ENCODE measurements around the gene TSC22D2.

DNA sequence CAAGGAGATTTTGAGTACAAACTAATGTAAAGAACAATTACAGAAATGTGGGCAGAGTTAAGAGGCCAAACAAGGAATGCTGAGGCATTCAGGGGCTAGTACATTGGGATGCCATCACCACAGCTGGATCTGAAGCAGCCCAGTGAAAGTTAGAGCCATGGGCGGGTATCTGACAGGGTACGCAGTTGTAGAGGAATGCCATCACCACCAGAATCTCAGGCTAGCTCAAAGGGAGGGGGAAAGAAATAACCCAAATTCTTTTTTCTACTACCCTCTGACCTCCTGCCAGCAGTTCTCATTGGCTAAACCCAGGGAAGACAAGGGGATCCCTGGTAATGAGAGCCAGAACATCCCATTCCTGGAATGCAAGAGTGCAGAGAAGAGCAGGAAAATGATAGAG, 9.0 kb upstream of the TSC22D2 start:
- TF ChIP-seq POLR2A (IDR thresholded peaks at IDR 0.05) = no peak
- TF ChIP-seq, protein P1, sequence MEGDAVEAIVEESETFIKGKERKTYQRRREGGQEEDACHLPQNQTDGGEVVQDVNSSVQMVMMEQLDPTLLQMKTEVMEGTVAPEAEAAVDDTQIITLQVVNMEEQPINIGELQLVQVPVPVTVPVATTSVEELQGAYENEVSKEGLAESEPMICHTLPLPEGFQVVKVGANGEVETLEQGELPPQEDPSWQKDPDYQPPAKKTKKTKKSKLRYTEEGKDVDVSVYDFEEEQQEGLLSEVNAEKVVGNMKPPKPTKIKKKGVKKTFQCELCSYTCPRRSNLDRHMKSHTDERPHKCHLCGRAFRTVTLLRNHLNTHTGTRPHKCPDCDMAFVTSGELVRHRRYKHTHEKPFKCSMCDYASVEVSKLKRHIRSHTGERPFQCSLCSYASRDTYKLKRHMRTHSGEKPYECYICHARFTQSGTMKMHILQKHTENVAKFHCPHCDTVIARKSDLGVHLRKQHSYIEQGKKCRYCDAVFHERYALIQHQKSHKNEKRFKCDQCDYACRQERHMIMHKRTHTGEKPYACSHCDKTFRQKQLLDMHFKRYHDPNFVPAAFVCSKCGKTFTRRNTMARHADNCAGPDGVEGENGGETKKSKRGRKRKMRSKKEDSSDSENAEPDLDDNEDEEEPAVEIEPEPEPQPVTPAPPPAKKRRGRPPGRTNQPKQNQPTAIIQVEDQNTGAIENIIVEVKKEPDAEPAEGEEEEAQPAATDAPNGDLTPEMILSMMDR (IDR thresholded peaks at IDR 0.05) = no peak
